Right kidney (tissue), 1 donor: ENCODE results near the gene DPP6.

Experiments used
- DNase-seq: peaks from one replicate; pipeline ENCODE4 v3.0.0-alpha.2; 2016

DPP6 gene

GRCh38 chr7:154451480-154452457, 399.6 kb downstream of the DPP6 start:
- no peak for DNase-seq

GRCh38 chr7:154463794-154464193, 411.6 kb downstream of the DPP6 start:
- no peak for DNase-seq

DNA sequence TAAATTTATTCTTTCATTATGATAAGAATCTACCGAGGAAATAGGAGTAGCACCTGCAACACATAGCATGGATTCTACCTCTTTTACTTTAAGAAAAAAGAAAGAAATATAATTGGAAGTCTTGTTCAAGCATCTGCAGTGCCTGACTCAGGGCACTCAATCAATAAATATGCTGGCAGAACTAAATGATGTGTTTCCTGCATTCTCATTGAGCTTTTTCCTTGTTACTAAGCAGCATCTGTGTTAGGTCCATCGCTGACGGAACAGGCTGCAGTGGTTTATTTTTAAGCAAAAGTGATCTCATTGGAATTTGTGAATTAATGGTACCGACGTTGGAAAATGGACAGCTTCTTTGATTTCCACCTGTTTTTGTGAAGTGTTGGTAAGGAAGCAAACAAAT, 417.5 kb downstream of the DPP6 start:
- DNase-seq: no peak

DNA sequence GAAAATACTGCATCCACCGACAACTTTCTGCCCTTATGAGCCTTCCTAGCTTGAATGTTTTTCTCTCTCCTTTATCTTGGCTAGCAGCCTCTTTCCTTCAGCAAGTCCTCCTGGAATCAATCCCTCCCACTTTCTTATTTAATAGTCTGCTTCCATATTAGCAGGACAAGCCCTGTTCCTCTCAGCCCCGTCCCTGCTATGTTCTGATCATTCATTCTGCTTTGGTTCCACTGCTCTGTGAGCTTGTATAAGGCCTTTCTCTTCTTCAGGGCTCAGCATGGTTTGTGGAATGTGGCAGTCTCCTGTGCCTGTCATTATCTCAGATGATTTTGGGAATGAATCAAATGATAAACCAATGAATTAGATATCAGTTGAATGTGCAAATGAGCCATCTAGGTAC, 420.1 kb downstream of the DPP6 start:
- DNase-seq: no peak

DNA sequence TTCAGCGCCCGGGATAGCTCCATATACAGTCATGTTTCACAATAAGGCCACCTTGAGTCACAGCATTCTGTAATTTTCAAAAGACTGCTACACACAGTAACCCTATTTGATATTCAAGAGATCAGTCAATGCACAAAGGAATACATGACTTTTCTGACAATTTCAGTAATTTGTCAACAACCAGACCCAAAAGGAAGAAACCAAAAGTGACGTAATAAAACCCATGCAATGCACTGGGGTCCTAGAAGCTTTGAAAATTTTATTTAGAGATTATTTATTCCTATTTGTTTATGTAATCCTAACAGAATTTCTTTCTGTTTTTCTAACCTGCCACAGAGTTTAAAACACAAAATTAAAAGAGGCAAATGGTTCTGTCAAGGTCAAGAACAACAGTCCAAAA, 421.2 kb downstream of the DPP6 start:
- no peak for DNase-seq

DNA sequence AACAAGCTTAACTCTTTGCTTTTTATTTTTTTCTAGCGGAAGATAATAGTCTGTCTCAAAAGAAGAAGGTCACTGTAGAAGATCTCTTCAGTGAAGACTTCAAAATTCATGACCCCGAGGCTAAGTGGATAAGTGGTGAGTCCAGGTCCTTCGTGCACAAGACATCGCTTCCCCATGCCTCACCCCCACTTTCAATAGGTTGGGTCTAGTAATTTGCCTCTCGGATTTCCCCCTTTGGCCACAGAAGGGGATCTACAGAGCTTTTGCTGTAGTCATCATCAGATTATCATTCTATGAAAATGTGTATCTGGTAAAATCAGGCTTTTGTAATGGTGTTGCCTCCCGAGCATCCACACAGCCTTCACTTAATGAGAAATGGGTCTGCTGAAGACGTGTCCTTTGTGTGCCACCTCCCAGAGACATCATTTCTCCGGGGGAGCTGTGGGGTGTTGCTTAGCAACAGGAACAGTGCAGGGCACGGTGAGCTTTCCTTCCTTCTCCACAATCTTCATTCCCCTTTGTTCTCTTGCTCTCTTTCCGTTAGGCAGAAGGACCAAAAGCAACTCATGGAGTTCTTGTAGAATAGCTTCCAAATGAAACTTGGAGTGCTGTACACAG, 422.8 kb downstream of the DPP6 start:
- DNase-seq: no peak

DNA sequence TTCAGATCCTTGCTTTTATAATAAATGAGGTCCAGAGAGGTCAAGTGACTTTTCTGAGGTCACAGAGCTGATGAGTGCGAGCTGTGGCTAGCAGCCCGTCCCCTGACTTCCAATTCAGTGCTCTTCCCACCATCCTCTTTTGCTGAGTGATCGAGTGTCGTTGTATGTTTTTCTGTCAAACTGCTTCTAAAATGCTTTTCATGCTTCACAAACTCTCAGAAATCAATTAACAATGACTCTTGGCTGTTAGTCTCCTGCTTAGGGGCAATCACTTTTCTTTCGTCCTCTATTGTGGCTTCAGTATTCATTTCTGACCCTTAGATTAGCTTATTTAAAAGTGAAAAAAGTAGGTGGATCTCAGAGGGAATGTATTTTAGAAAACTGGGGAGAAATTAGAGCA, 423.7 kb downstream of the DPP6 start:
- DNase-seq: no peak

- DNase-seq: no peak
Measured at GRCh38 chr7:154480817-154481216, 428.6 kb downstream of the DPP6 start.

DNA sequence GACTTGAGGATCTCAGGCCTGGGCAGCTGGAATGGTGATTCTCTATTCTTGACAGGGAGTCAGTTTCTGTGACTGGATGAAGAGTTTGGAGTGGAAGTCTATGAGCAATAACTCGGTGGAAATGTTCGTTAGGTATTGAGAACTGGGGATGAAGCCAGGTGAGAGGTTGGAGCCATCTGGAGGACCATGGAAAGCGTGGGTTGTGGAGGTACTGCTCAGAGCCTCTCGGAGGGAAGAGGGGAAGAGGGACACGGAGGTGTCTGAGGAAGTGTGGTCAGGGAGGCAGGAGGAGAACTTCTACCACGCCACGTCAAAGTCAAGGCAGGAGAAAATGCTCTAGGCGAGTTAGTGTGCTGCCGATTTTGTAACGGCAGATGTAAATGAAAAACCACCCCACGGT, 430.7 kb downstream of the DPP6 start:
- no peak for DNase-seq

GRCh38 chr7:154484406-154484805, 432.2 kb downstream of the DPP6 start:
- no peak for DNase-seq

GRCh38 chr7:154484943-154485342, 432.7 kb downstream of the DPP6 start:
- DNase-seq: no peak

DNA sequence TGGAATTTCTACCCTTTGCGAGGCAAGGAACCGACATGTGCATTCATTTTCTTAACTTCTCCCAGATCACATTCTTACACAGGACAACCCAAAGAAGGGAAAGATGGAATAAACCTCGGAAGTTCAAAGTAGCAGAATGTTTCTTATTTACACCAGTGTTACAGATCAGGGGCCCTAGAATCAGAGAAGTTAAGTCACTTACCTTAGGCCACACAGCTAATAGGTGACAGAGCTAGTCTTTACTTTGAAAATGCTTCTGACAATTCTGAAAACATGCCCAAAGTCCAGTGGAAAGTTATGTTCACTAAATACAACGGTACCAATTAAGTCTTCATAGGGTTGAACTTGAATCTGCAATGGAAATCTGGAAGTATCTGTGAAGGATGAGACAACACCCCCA, 437.7 kb downstream of the DPP6 start:
- no peak for DNase-seq

DNA sequence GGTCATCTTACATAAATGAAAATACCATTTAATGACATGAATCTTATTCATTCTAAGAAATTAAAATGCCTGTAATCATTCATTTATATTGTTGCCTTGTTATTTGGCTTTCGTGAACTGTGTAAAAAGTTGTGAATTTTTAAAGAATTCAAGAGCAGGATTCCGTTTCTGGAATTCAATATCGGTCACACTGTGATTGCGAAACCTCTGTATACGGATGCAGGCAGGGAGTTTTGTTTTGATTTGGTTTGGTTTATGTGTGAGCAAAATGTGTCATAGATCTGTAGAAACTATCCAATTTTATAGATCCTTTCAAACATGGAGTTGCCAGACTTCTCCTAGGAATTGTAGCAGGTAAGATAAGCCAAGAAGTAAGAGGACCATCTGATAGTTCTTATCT, 441.4 kb downstream of the DPP6 start:
- no peak for DNase-seq

- no peak for DNase-seq
Measured at GRCh38 chr7:154497751-154498150, 445.6 kb downstream of the DPP6 start.

GRCh38 chr7:154503962-154504550, 451.9 kb downstream of the DPP6 start:
- DNase-seq: no peak

GRCh38 chr7:154504918-154505317, 452.7 kb downstream of the DPP6 start:
- DNase-seq: no peak

- no peak for DNase-seq
Measured at GRCh38 chr7:154505362-154505761, 453.2 kb downstream of the DPP6 start.

DNA sequence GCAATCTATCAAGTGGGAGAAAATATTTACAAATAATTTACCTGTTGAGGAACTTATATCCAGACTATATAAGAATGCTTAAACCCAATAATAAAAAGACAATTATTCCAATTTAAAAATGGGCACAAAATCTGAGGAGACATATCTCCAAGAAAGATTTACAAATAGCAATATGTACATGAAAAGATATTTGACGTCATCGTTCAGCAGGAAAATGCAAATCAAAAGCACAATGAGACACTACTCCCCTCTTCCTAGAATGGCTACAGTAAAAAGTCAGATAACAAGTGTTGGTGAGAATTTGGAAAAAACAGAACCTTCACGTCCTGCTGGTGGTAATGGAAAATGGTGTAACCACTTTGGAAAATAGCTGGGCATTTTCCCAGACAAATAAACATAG, 457.0 kb downstream of the DPP6 start:
- DNase-seq: no peak

DNA sequence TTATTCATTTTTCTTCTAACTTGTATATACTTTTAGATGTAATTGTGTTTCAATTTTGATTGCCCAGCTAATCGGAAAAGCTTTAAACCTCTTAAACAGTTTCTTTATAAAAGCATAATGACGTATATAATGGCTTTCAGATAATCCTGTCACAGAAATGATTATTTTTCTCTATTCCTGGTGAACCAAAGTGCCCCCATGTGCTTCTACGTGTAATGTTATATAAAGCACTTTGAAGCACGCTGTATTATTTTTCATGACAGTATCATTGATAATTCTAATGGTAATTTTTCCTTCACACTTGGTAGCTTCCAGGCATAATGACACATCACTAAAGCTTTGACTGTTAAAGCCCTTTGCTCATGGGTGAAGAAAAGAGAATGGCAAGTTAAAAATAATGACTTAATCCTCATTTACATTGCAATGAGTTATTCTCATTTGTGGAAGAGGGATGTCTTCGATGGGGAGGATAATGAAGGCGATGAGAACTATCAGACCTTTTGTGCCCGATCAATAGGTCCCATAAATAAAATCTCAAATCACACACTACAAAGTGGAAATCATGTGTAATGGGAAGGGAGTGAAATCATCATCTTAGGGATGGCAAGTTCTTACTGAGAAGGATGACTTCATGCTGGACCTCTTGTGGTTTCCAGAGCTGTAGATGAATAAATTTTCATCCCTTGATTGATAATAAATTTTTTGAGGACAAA, 460.1 kb downstream of the DPP6 start:
- no peak for DNase-seq

DNA sequence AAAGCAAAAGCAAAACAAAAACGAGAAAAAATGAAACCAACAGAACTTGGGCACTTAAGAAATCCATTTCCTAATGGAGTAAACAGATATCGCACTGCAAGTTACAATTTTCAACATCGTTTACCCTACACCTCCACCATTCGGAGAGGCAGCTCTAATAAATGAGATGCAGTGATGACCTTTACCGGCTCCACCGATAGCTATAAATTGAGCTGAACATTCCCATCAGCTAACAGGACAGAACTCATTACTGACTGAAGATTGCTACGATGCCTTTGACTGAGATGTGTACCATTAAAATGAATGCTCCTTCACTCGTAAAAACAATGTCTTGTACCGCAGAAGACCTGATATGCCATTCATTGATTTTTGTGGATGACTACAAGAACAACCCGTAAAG, 465.6 kb downstream of the DPP6 start:
- DNase-seq: no peak

- DNase-seq: no peak
Measured at GRCh38 chr7:154519229-154519628, 467.0 kb downstream of the DPP6 start.

- no peak for DNase-seq
Measured at GRCh38 chr7:154530136-154530535, 477.9 kb downstream of the DPP6 start.

GRCh38 chr7:154532771-154533170, 480.6 kb downstream of the DPP6 start:
- DNase-seq: no peak
